Occipital lobe (tissue), 2 donors: Measurements from ENCODE around the gene RNF39. TPM values are rescaled to one million over a fixed set of nuclear protein-coding genes. Genes with fewer than 3 reads are reported as not detected.
"Not testable (repeated sequence)": the region's sequence is repeated elsewhere in the genome, so short reads cannot be mapped to it uniquely, and the experiment has no call there.

Source experiments
- DNase-seq: peaks from one replicate; lab custom pipeline; 2025; lab: John Stamatoyannopoulos, UW
- total RNA-seq: library from RNA; depleted of rRNA; stranded (reverse); fragments of >200 nt; gene quantifications from one replicate; pipeline ENCODE4 v1.2.3, GENCODE V29; 2014

RNF39 gene
- total RNA-seq, 1 donor from 2014 or later, result not detected

GRCh38 chr6:30061858-30062458, 13.6 kb downstream of the RNF39 start:
- no peak for DNase-seq

DNA sequence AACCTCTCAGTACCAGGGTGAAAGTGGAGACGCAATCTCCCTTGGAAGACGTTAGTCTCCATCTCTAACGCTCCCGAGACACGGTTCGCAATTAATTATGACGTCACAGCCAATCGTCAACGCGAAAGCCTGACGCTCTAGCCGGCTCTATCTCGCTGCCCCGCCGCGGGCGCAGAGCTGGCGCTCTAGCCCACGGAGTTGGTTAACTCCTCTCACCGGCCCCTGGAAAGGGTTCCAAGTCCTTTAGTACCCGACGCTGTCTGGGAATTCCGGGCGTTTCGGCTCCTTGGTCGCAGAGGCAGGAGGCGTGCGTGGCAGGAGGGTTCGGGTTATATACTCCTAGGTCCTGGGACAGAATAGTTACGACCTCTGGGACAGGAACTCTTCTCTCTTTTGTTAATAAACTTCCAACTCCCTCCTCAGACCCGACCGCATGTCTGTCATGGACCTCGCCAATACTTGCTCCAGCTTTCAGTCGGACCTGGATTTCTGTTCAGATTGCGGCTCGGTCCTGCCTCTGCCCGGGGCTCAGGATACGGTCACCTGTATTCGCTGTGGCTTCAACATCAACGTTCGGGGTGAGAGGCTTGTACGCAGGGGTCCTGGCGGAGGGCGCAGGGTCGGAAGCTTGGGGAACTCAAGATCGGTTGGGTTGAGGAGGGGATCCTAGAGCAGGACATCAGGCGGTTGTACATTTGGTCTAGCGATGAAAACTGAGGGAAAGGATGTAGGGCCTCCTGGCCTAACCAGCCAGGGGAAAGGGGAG, 14.3 kb downstream of the RNF39 start, which contains the start of gene POLR1H:
TSS of gene POLR1H (plus strand) at position 174 of the 766 bp plus-strand sequence. CDS start at position 434, 260 bp downstream.
- DNase-seq, result peak; percentile 92

- DNase-seq, result peak; percentile 53
Observed at GRCh38 chr6:30060606-30061091, 14.9 kb downstream of the RNF39 start.

DNA sequence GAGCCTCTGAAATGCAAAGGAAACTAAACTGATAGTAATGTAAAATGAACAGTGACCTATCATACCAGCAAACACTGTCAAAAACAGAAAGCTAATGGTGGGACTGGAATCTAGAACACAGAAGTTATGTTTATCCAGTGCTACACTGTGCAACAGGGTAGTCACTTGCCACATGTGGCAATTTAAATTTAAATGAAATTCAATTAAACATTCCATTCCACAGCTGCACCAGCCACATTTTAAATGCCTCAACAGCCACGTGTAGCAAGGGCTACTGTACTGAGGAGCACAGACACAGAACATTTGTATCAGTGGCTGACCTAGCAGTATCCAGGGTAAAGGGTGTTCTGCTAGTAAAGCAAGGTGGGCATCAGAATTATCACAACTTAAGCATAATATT, 20.1 kb downstream of the RNF39 start:
- DNase-seq, result no peak

DNA sequence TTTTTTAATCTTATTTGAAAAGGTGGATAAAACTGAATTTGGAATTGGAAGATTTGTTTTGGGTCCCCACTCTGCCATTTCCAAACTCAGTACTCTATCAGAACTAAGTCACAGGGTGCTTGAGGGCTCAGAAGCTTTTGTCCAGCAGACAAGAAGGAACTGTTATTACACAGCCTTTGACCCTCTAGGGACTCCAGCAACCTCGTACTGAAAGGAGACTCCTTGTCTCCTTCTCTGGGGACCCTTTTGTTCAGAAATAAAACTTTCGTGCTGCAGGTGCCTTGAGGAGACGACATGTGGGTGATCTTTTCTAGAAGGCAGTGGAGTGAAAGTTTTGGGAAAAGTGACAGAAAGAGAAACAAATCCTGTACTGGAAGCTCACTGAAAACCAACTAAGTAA, 21.9 kb downstream of the RNF39 start:
- DNase-seq, result no peak

- DNase-seq, result no peak
Observed at GRCh38 chr6:30047220-30047619, 28.3 kb downstream of the RNF39 start.

- DNase-seq, result no peak
Observed at GRCh38 chr6:30044630-30045029, 30.9 kb downstream of the RNF39 start.

- no peak for DNase-seq
Observed at GRCh38 chr6:30043744-30044143, 31.8 kb downstream of the RNF39 start.

DNA sequence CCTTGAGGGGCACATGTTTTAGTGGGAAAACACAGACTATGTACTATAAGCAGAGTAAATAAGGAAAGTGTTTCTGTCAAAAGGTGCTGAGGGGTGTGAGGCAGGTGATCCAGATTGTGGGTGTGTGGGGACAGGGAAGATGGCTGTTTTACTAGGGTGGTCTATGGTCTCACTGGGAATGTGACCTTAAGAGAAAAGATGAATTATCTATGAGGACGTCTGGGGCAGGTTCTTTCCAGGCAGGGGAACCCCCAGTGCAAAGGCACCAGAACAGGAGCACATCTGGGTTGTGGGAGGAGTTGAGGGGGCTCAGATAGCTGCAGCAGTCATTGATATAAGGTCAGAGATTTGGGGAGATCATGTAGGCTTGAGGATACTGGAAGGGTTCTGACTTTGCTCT, 32.7 kb downstream of the RNF39 start:
- no peak for DNase-seq

- DNase-seq, result no peak
Observed at GRCh38 chr6:30042476-30042875, 33.1 kb downstream of the RNF39 start.

DNA sequence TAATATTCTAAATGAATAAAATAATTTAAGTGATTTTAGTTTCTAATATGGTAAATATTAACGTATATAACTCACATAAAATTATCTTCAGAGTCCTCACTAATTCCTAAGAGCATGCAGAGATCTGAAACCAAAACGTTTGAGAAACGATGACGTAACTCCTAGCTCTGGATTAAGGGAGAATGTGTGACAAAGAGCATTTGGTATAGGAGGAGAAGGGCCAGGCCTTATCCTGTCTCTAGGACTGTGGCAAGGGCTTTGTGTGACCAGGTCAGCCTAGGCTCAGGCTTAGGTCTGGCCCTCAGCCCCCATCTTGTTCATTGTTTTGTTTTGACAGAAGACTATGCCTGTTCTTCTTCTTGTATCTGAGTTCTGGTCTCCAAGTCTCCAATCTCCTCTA, 33.7 kb downstream of the RNF39 start:
- DNase-seq, result no peak

DNA sequence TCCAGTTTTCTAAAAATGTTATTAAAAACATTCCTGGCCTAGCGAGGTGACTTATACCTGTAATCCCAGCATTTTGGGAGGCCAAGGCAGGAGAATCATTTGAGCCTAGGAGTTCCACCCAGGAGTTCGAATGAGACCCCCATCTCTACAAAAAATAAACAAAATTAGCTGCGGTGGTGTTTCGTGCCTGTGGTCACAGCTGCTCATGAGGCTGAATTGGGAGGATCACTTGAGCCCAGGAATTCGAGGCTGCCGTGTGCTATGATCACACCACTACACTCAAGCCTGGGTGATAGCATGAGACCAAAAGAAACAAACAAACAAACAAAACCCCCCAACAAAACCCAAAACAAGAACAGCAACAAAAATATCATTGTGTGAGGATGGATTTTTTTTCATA, 34.3 kb downstream of the RNF39 start:
- DNase-seq, result no peak

GRCh38 chr6:30037182-30037788, 38.3 kb downstream of the RNF39 start:
- DNase-seq, result no peak

DNA sequence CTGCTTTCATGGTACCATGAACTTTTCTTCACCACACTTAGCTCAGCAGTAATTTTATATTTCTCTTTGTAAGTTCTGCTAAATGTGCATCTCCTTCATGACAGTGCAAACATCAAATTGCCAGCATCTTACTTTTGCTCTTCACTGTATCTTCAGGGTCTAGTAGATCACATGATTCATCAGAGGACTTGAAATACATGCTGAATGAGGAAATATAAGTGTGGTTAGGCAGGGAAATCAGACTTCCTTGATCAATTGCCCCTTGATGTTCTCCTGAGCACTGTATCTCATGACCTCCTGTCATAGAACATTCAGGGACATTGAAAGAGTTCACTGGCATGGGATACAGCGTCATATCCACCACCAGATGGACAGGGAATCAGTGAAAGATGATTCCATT, 39.8 kb downstream of the RNF39 start:
- DNase-seq, result no peak

GRCh38 chr6:30033440-30033839, 42.1 kb downstream of the RNF39 start:
- DNase-seq, result not testable (repeated sequence)

GRCh38 chr6:30031381-30031780, 44.2 kb downstream of the RNF39 start:
- no peak for DNase-seq

DNA sequence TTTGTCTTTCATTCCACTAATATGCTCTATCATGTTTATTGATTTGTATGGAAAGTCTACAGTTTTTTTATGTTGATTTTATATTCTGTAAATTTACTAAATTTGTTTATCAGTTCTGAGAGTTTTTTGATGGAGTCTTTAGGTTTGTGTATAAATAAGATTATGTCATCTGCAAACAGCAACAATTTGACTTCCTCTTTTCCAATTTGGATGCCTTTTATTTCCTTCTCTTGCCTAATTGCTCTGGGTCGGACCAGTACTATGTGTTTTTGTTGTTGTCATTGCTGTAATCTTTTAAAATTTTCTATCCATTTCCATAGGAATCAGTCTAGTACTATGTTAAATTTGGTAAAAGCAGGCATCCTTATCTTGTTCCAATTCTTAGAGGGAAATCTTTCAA, 46.0 kb downstream of the RNF39 start:
- no peak for DNase-seq

DNA sequence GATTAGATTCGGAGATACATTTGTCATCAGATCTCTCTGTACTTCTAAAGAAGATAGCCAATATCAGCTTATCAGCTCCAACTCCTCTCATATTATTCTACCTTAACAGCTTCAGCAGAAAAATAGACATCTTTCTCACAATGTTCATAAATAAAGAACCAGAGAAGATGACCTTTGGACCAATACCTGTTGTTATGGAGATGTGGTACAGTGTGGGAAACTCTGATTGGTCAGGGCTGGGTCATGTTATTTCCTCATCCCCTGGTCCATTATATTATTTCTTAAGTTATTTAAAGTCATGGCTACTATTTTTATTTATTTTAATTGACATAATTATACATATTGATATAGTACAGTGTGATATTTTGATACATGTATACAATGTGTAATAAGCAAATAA, 50.4 kb downstream of the RNF39 start:
- DNase-seq, result no peak

DNA sequence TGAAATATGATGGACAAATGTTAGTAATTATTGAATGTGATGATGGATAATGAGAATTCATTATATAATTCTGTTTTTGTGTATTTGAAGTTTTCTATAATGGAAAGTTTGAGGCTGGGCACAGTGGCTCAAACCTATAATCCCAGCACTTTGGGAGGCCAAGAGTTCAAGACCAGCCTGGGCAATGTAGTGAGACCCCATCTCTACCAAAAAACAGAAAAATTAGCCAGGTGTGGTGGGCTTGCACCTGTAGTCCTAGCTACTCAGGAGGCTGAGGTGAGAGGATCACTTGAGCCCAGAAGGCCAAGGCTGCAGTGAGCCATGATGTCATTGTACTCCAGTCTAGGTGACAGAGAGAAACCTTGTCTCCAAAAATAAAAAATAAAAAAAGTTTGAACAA, 52.9 kb downstream of the RNF39 start:
- not testable (repeated sequence) for DNase-seq

- no peak for DNase-seq
Observed at GRCh38 chr6:30022189-30022588, 53.4 kb downstream of the RNF39 start.

DNA sequence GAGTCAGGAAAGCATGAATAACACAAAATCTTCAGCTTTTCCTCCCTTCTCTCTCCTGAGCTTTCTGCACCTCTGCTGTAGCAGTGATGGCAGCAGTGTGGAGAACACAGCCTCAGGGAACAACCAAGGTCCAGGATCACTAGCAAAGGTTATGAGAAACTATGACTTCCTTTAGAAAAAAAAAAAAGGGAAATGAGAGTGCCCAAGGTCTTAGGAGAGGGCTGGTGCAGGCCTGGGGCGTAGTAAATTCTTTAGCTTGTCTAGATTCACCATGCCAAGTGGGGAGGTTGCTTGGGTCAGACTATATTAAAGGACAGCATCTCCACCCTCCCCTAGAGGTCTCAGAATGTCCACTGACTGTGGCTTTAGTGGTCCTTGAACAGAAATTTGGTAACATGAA, 54.9 kb downstream of the RNF39 start:
- no peak for DNase-seq
